NOMO-1 treated with dmso at 0.1 percent for 144 hours (cell line): Measurements from ENCODE around the gene NBPF1.
"Not testable (repeated sequence)": the region's sequence is repeated elsewhere in the genome, so short reads cannot be mapped to it uniquely, and the experiment has no call there.

Source experiments
- DNase-seq: peaks from one replicate; lab custom pipeline; 2025; ENCODE audit not compliant: unreplicated experiment; lab: John Stamatoyannopoulos, UW

NBPF1 gene

GRCh38 chr1:16557034-16557433, 56.3 kb downstream of the NBPF1 start:
- not testable (repeated sequence) for DNase-seq

- not testable (repeated sequence) for DNase-seq
Observed at GRCh38 chr1:16553244-16553643, 60.1 kb downstream of the NBPF1 start.

GRCh38 chr1:16550212-16550918, 63.0 kb downstream of the NBPF1 start:
- not testable (repeated sequence) for DNase-seq

GRCh38 chr1:16549545-16549944, 63.8 kb downstream of the NBPF1 start:
- not testable (repeated sequence) for DNase-seq

GRCh38 chr1:16547502-16548241, 65.7 kb downstream of the NBPF1 start:
- DNase-seq: not testable (repeated sequence)

GRCh38 chr1:16545682-16546095, 67.7 kb downstream of the NBPF1 start:
- not testable (repeated sequence) for DNase-seq

- DNase-seq: not testable (repeated sequence)
Observed at GRCh38 chr1:16540421-16540893, 72.9 kb downstream of the NBPF1 start.

- not testable (repeated sequence) for DNase-seq
Observed at GRCh38 chr1:16537528-16537927, 75.8 kb downstream of the NBPF1 start.

GRCh38 chr1:16536796-16537195, 76.6 kb downstream of the NBPF1 start:
- not testable (repeated sequence) for DNase-seq

- DNase-seq: not testable (repeated sequence)
Observed at GRCh38 chr1:16535898-16536297, 77.5 kb downstream of the NBPF1 start.

- DNase-seq: not testable (repeated sequence)
Observed at GRCh38 chr1:16535487-16535886, 77.9 kb downstream of the NBPF1 start.

GRCh38 chr1:16534829-16535456, 78.4 kb downstream of the NBPF1 start:
- not testable (repeated sequence) for DNase-seq

- DNase-seq: not testable (repeated sequence)
Observed at GRCh38 chr1:16534239-16534828, 79.0 kb downstream of the NBPF1 start.

- not testable (repeated sequence) for DNase-seq
Observed at GRCh38 chr1:16532235-16532991, 81.0 kb downstream of the NBPF1 start.

- not testable (repeated sequence) for DNase-seq
Observed at GRCh38 chr1:16528338-16528737, 85.0 kb downstream of the NBPF1 start.

GRCh38 chr1:16525769-16526168, 87.6 kb downstream of the NBPF1 start:
- DNase-seq: not testable (repeated sequence)

- DNase-seq: not testable (repeated sequence)
Observed at GRCh38 chr1:16521679-16522078, 91.7 kb downstream of the NBPF1 start.

- DNase-seq: no peak
Observed at GRCh38 chr1:16521288-16521583, 92.1 kb downstream of the NBPF1 start.

- not testable (repeated sequence) for DNase-seq
Observed at GRCh38 chr1:16520435-16521287, 92.7 kb downstream of the NBPF1 start.
